ENCODE data around the gene IGSF11. TPM values are rescaled to one million over a fixed set of nuclear protein-coding genes. Genes with fewer than 3 reads are reported as not detected.

Gene IGSF11
- total and polyA plus RNA-seq, 4 donors = 0.02 to 0.17 TPM; not detected in 2

DNA sequence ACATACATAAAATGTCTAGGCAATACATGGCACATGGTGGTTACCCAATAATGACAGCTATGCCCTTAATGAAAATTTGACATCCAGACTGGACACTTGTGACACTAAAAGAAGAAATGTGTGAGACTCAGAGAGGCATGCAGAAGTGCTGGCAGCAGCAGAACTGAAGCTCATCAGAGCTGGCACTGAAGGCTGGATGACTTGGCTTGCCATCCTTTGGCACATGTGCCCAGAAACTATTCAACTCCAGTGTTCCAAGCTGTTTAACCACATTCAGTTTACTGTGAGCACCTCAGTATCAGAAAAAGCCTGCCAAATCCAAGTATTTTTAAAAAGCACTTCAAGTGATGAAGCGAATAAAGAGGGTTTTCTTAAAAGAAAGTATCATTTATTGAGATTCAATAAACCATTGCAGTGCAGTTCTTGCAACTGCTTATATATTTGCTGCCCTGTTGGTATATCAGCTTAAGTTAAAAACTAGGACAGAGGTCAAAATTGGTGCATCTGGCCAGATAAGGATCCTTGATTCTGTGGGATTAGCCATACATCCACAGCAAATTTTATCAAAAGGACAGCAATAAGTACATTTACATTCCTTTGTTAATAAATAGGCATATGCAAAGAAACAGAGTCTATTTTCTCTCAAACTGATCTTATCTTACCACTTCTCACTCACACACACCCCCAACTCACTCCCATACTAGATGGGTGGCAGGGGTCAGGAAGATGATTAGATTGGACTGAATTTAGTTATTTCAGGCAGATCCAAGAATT lies 15.8 kb downstream of the IGSF11 start:
- no peak overlapping the region for H3K27ac ChIP-seq (ENCODE audit: low read depth in 1 of 2, low read length in 2 of 2)
- H3K4me3 ChIP-seq (ENCODE audit: low read depth in 1 of 3, low read length in 3 of 3) = no peak overlapping the region
- H3K4me1 ChIP-seq (ENCODE audit: control insufficient read depth in 4 of 4, insufficient read depth in 4 of 4, low read length in 3 of 4) = no peaks in the 10 kb centered on the region
- H3K36me3 ChIP-seq (ENCODE audit: control insufficient read depth in 4 of 4, insufficient read depth in 3 of 4, low read depth in 1 of 4, low read length in 3 of 4) = no peaks in the 10 kb centered on the region
- DNase-seq (ENCODE audit: low spot score) = no peak
- H3K9me3 ChIP-seq (ENCODE audit: control insufficient read depth in 4 of 4, low read length in 3 of 4) = no peaks in the 10 kb centered on the region
- TF ChIP-seq, protein P1, sequence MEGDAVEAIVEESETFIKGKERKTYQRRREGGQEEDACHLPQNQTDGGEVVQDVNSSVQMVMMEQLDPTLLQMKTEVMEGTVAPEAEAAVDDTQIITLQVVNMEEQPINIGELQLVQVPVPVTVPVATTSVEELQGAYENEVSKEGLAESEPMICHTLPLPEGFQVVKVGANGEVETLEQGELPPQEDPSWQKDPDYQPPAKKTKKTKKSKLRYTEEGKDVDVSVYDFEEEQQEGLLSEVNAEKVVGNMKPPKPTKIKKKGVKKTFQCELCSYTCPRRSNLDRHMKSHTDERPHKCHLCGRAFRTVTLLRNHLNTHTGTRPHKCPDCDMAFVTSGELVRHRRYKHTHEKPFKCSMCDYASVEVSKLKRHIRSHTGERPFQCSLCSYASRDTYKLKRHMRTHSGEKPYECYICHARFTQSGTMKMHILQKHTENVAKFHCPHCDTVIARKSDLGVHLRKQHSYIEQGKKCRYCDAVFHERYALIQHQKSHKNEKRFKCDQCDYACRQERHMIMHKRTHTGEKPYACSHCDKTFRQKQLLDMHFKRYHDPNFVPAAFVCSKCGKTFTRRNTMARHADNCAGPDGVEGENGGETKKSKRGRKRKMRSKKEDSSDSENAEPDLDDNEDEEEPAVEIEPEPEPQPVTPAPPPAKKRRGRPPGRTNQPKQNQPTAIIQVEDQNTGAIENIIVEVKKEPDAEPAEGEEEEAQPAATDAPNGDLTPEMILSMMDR (IDR thresholded peaks at IDR 0.05; ENCODE audit: low read depth, low read length, missing input control) = no peak
- TF ChIP-seq RXRA (IDR thresholded peaks at IDR 0.05) = no peak
- TF ChIP-seq GABPA (IDR thresholded peaks at IDR 0.05 in 1 of 2, conservative IDR thresholded peaks at IDR 0.05 in 1 of 2) = no peak
- TF ChIP-seq FOXA1 (IDR thresholded peaks at IDR 0.05) = no peak
- no peak for TF ChIP-seq RAD21 (IDR thresholded peaks at IDR 0.05)
- TF ChIP-seq REST (IDR thresholded peaks at IDR 0.05) = no peak
- no peak for TF ChIP-seq NR2F2 (IDR thresholded peaks at IDR 0.05)
- TF ChIP-seq HNF4A (conservative IDR thresholded peaks at IDR 0.05) = no peak
- TF ChIP-seq MAX (IDR thresholded peaks at IDR 0.05) = no peak
- TF ChIP-seq EGR1 (IDR thresholded peaks at IDR 0.05; ENCODE audit: low read depth in 2 of 2) = no peak
- no peak for TF ChIP-seq SP1 (IDR thresholded peaks at IDR 0.05)
- TF ChIP-seq, protein P2, sequence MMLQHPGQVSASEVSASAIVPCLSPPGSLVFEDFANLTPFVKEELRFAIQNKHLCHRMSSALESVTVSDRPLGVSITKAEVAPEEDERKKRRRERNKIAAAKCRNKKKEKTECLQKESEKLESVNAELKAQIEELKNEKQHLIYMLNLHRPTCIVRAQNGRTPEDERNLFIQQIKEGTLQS (IDR thresholded peaks at IDR 0.05) = no peak
- no peak for TF ChIP-seq HNF4G (IDR thresholded peaks at IDR 0.05)
- no peak for TF ChIP-seq JUND (IDR thresholded peaks at IDR 0.05)
- TF ChIP-seq ZBTB33 (IDR thresholded peaks at IDR 0.05) = no peak
- TF ChIP-seq FOXA2 (IDR thresholded peaks at IDR 0.05) = no peak
- WGBS = 89% methylated on average over 1 of the region's 1 CpG
- H3K27me3 ChIP-seq (ENCODE audit: control insufficient read depth in 4 of 4, insufficient read depth in 4 of 4, low read length in 3 of 4) = no peaks in the 10 kb centered on the region
- H3K9ac ChIP-seq (ENCODE audit: low read depth in 1 of 2, low read length in 2 of 2) = no peak overlapping the region
